Activated T-cell treated with anti-CD3 and anti-CD28 coated beads, Interleukin-2, amount 50 U/mL, for 1 hour (primary cell): Measurements from ENCODE around the gene DHRS7B.

Source experiments
- DNase-seq: peaks from one replicate; pipeline ENCODE4 v3.0.0-alpha.2; 2020

DHRS7B gene

DNA sequence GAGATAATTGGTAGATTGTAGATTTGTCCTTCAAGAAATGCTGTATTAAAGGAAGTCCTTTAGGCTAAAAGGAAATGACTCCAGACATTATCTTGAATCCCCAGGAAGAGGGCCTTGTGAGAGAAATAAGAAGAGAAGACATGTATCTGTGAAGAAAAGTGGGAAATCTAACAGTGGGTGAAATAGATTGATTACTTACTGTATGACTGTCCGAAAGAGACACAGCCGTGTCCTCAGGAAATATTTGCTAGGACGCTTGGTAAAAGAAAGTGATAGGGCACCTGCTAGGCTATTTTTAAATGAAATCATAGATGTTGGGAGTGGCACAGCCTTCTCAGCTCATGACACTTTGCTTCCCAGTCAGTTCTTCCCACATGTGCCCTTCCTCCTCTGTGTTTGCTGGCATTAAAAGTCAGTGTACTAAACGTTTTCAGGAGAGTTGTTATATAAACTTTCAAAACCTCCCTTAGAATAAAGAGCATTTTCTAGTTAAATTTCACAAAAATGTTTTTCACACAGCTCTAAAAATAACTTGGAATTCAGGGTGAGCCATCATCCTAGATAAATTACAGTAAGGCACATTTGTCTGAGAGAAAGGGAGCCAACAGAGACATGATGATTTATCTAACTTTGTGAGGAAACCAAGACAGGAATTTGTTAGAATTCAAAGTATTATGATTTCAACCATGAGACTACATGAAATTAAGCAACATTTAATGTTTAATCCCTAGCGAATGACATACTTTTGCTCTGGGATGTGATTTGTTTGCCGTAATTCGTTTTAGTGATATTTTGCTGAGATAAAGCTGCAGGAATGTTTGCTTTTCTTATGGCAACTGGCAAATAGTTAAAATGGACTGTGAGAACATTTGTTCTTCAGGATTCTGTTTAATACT, 35.0 kb downstream of the DHRS7B start:
- no peak for DNase-seq

DNA sequence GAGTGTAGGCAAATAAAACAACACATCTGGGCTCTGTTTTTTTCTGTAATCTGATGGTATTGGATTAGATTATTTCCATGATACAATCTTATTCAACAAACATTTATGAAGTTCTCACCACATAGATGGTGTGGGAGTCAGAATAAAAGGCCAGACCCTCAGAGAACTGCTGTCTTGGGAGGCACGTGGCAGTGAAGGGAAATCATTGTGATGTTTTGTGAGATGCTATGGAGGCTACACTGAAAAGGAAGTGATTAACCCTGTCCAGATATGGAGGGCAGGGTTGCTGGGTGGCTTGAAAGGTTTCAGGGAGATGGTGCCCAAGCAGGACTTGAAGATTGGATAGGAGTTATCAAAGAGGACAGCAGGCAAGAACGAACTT, 35.6 kb downstream of the DHRS7B start:
- no peak for DNase-seq

DNA sequence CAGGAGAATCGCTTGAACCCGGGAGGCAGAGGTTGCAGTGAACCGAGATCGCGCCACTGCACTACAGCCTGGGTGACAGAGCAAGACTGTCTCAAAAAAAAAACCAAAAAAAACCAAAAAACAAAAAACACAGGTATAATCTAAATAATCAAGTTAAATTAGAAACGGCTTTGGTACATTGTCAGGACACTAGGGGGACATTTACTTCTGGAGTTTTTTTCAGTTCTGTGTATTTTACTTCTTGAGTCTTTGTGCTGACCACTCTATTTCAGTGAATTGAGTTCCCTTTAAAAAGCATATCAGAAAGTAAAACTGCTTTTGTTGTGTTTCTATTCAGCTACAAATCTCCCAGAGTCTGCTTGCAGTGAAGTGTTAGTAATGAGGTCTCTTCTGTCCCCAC, 36.3 kb downstream of the DHRS7B start:
- DNase-seq, result no peak

DNA sequence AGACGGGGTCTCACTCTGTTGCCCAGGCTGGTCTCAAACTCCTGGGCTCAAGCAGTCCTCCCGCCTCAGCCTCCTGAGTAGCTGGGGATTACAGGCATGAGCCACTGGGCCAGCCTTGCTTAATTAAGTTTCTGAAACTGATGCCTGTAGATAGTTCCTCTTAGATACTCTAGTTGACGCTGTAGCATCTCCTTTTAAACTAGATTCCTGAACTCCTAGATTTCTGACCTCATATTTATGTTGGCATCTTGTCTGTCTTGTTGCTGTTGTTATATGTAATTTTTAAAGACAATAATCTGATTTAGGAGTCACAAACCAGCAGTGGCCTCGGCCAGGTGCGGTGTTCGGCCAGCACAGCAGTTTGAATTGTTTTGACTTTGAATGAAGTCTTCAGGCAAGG, 37.5 kb downstream of the DHRS7B start:
- no peak for DNase-seq

DNA sequence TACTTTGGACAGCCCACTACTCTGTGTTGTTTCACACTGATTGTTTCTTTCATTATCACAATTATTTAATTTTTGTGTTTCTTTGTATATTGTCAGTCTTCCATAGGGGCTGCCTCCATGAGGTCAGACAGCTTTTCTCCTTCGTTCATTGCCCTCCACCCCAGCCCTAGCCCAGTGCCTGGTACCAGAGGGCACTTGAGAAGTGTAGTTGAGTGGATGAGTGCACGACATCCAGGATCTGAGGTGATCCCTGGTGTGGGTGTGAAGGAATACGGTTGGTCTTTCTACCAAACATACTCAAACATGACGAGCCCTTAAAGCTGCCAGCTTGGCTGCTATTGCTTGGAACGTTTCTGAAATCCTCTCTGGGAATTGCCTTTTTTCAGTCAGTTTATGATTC, 37.9 kb downstream of the DHRS7B start:
- DNase-seq, result no peak

DNA sequence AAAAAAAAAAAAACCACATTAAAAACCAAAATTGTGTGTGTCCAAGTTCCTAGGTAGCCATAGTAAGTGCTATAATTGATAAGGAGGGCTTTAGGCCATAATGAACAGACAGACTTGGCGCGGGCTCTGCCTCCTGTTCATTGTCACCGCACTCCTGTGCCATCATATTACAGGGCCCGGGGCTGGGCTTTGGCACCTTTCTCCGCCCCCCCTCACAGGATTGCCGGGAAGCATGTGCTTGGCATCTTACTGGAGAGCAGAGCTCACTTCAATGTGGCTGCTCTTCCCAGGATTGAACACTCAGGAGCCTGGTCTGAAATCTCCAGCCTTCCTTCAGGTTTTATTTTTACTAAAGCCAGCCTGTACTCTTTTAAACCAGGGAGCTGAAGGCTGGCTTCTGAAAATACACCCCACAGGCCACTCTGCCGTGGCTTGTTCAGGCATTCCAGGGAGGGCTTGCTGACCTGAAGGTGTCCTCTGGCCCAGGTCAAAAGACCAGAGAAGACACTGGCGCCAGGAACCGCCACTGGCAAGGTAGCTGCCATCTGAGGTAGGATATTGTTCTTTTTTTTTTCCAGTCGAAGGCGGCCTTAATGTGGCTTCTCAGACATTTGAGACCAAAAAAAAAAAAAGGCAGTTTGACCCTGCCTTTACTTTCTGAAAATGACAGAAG, 39.3 kb downstream of the DHRS7B start:
- DNase-seq, result no peak

DNA sequence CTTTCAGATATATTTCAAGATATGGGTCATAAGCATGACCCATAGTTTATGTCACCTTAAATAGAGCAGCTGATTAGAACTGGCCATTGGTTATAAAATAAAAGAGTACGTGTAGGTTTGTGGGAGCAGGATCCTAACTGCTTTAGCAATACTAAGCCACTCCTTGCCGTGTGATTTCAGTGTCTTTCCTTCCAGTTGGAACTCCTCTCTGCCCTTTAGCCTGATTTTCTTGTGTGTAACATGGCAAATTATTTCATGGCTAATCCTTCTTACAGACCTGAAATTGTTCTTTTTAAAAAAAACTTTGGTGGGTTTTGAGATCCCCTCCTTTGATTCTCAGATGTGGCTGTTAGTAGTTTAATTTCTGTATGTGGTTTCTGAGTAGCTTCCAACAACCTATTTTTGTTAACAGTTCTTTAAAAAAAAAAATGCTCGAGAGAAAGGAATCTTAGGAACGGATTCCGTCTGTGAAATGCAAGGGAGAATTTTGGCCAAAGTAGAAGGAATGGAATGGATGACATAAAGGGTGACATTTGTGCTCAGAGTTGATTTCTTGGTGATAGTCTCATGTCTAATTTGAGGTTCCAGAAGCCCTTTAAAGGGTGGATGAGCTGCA, 39.9 kb downstream of the DHRS7B start:
- no peak for DNase-seq

DNA sequence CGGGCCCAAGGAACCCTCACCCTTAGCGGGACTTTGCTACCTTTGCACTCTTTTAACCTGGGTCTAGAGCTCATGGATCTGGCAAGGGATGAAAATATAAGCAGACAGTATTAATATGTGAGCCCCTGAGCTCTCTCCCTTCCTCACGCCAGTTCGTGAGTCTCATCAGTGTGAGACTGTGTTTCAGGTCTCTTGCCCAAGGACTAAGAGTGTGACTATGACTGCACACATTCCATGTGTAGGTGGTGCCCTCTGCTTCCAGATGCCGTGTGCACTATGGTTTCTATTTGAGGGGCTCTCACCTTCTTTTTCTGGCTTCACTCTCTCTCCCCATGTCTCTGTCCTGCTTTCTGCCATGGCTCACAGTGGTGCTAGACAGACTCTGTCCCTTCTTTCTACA, 40.5 kb downstream of the DHRS7B start:
- DNase-seq, result no peak

DNA sequence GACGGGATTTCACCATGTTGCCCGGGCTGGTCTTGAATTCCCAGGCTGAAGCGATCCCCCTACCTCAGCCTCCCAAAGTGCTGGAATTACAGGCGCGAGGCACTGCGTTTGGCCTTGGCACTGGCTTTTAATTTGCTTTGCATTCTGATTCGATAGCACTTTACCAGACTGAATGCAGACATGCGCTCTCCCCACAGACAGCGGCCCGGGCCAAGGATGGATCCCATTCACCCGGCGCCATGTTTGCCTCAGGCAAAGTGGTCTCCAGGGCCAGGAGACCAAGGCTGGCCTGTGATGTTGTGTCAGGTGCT, 41.7 kb downstream of the DHRS7B start:
- no peak for DNase-seq

DNA sequence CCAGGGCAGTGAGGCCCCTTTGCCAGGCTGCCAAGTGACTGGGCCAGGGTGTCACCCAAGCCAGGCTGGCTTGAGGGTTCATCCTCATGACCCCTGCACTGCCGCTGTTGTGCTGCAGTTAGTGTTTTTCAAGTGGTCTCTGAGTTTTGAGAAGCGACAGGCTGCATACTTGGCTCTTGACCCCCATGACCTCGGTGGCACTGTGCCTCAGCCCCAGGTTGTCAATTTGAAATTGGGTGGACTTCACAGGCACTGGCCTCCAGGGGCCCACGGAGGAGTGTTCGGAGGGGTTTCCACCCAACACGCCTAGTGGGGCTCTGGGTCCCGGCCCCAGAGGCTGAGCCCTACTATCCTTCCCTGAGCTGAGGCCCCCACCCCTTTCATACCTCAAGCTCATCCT, 42.7 kb downstream of the DHRS7B start:
- no peak for DNase-seq

DNA sequence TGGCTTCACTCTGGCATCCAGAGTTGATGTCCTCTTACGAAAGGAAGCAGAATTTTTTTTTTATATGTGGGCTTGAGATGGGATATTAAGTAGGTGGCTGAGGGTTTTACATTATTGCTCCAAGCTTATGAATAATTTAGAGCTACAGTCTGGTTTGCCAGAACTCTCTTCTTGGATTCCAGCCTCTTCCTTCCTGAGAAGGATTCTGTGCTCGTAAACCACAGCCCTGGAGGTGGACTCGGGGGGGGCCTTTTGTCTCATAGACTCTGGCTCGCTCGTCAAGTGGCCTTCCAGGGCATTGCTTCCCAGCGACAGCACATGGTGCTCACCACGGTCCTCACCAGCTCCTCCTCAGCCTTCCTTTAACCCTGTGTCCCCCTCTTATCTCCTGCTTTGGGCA, 44.0 kb downstream of the DHRS7B start:
- DNase-seq, result no peak

DNA sequence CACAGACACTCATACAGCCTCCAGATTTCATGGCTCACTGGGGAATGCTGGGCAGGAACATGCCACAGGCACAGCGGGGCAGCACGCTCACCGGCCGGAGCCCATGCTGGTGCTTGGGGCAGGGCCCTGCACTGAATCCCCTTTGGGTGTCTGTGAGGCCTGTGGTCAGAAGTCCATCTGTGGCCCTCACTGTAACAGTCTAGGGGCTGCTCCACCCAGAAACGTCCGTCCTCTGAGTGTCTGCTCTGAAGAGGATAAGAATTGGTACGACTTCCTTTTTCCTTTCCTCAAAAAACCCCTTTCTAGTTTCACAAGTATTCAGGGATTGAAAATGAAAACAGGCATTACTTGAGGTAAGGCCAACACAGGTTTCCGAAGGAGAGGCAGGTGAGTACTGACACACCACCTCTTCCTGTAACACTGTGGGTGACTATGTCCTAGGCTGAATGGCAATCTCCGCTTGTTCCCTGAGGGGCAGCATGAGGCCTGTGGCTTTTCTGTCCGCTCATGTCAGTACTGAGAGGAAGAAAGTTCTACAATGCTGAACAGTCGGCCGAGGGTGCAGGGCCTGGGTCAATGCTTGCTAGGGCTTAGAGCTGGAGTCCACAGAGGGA, 44.7 kb downstream of the DHRS7B start:
- DNase-seq, result no peak

DNA sequence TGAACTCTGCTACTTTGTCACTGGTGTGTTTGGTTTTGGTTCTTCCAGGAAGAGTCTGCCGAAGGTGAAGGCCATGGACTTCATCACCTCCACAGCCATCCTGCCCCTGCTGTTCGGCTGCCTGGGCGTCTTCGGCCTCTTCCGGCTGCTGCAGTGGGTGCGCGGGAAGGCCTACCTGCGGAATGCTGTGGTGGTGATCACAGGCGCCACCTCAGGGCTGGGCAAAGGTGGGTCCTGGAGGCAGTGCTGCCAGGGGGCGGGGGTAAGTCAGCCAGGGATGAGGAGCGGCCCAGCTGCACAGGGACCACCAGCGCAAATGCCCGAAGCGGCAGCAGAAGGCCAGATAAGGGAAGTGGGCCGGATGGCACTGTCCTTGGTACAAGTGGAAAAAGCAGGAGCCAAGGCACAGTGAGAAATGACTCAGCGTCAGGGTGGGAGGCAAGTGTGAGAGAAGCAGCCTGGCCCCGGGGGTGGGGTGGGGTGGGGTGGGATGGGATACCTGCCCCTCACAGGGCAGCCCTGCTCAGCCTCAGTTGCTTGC, 45.3 kb downstream of the DHRS7B start:
- DNase-seq, result no peak

DNA sequence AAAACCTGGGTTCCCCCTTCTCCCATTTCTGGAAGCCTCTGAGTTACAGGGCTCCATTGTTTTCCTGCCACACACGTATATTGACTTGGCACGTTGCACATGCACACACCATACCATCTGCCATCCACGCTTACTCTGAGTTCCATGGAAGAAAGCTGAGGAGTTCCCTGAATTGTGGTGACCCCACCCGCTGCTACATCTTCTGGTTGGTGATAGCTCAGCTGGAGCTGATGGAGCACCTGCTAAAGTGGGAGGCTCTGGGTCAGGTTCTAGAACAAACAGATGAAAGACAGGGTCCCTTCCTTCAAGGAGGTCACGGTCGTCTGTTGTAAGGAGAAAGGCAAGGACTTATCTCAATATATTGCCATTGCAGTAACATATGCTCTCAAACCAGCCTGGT, 46.1 kb downstream of the DHRS7B start:
- no peak for DNase-seq

DNA sequence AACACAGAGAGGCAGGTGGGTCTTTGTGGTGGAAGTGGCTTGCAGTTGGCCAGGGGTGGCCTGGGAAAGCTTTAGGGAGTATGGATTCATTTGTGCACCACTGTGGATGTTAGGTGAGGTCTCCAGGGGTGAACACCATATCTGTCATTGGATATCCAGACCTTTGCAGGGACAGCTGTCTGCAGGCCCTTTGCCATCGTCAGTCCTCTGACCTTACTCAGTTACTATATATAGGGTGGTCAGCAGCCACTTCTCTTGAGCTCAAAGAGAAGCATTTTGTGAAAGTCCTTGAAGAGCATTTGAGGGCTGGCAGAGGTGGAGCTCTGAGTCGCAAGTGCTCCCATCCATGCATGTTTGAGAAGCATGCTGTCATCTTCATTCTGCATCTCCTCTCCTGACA, 46.8 kb downstream of the DHRS7B start:
- no peak for DNase-seq

DNA sequence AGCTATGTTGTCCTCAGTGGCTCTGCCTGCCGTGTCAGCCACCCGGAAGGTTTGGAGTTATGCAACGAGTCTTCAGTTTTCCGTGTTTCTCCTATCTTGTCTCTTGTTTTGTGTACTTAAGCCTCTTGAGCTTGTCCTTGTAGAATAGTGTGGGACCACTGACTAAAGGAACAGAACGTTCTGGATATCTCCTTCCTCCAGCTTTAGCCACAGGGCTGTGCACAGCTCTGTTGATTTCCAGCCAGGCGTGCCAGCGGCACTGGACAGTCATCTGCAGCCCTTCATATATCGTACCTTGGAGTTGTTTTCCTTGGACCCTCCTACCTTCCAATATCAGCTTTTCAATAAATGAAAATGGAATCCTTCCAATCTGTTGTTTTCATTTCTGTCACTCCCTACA, 47.4 kb downstream of the DHRS7B start:
- no peak for DNase-seq

DNA sequence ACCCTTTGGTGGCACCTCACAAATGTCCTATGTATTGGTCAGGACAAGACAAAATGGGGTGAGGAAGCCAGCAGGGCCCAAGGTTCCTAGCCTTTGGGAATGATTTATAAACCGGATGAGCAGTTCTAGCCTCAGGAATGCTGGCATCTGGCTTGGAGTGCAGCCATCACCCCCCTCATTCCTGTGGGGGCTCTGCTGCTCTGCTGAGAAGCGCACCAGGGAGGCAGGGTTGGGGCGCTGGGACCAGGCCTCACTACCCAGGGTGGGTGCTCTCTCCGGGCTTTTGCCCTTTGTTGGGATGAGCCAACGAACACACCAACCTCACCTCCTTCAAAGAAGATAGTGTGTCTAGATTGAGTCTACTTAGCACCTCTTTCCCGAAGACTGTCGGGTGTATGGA, 47.9 kb downstream of the DHRS7B start:
- DNase-seq, result no peak

DNA sequence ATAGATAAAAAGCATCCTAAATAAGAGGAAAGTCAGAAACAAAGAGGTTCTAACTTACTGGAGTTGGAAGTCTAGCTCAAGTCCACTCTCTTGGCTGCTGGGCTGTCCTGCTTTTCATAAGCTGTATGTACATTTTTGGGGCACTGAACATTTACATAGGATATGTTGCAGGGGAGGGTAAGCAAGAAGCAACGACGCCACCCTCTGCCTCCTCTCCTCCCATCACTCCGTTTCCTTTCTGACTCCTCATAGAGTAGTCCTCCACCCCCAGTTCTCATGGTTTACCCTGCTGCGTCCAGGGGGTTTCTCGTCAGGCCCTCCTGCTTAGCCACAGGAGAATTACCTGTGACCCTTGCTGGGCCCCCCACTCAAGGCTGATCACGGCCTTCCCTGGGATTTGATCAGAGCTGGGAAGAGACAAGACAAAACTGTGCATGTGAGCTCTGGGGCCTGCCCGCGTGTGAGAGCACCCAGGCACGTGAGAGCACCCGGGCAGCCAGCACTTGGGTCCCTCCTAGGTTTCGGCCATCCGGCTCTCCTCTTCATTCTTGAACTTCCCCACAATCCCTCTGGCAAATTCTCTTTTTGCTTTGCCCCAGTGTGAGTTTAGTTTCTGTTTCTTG, 50.1 kb downstream of the DHRS7B start:
- DNase-seq, result no peak

DNA sequence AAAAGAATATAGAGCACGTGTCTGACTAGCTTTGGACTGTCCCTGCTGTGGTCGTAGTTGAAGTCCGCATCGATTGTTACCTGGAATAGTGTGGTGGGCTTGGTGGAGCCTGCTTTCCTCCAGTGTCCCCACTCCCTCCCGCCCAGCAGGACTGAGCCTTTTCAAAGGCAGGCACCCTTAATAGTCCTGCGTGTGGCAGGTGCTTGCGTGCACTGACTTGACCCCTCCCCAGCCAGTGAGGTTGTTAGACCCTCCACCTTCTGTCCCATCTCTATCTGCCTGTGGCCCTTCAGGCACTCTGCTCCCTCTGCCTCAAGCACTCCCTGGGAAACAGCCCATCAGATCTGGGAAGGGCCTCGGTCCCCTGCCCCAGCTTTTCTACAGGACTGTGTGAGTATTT, 50.6 kb downstream of the DHRS7B start:
- no peak for DNase-seq

DNA sequence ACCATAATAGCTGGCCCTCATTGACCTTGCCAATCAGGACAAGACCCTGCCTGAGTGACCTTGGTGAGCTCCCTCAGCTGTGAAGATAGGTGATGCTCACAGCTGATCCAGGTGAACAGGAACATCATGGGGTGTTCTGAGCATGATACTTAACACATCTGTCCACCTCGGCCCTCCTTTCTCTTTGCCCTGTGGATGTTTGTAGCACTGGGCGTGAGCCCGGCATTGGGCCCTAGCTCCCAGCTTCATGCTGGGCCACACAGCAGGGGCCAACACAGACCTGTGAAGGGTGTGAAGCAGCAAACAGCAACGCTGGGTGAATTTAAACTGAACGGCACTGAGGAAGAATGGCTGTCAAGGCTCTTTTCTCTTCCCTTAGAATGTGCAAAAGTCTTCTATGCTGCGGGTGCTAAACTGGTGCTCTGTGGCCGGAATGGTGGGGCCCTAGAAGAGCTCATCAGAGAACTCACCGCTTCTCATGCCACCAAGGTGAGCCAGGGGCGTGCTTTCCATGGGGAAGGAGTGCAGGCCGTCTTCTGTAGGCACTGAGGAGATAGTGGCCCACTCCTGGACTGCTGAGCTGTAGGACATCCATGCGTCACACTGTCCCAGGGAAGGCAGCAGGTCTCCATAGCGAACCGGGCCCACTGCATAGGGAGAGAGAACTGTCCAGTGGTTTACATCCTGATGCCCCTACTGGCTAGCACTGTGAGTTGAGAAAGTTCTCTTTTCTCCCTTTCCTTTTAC, 51.3 kb downstream of the DHRS7B start:
- no peak for DNase-seq

DNA sequence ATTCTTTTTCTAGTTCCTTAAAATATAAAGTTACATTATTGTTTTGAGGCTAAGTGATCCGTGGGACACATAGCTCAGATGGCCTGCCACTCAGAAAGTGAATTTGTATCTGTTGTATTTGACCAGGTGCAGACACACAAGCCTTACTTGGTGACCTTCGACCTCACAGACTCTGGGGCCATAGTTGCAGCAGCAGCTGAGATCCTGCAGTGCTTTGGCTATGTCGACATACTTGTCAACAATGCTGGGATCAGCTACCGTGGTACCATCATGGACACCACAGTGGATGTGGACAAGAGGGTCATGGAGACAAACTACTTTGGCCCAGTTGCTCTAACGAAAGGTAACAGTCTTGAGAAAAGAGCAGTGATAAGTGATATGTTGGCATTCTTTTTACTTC, 56.7 kb downstream of the DHRS7B start:
- DNase-seq, result no peak

DNA sequence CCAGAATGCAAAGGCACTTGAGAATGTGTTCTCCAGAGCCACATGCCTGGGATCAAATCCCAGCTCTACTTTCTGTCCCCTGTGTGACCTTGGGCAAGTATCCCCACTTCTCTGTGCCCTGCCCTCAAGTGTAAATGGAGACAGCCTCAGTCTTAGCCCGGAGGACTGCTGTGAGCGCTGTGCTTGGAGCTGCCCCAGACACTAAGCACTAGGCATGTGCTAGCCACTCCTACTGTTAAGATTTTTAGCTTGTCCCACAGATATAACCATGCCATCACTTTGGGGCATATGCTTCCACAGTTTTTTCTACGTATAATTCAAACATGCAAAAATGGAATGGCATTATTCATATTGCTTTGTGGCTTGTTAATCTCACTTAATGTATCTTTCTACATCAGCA, 57.8 kb downstream of the DHRS7B start:
- no peak for DNase-seq
